Measurements from ENCODE around the gene TAT.

The TAT gene

DNA sequence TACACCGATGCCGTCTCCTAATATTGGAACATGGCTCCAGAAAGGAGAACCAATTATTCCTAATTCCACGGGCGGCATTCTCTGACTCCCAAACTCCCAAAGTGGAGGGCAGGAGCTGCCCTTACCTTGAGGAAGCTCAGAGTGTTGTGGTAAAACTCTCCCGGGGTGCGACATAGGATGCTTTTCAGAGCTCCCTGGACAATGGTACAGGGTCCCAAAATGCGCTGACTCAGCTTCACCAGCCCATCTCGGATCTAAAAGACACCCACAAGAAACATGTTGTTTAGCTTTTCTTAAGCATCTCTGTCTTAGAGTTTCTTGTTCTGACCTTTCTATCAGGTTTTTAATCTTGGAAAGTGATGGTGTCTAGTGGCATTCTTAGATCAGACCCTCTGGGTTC lies 6.7 kb downstream of the TAT start:
- Histone ChIP-seq H3K9me3 (ENCODE audit: severe bottlenecking) (no peaks in the 10 kb centered on the region), H3K36me3 (no peaks in the 10 kb centered on the region), H3K27me3 (ENCODE audit: insufficient read depth, low read depth, severe bottlenecking) (no peaks in the 10 kb centered on the region), H3K27ac (no peak overlapping the region), H3K4me3 (ENCODE audit: low read depth, low read length) (no peak overlapping the region)
- DNase-seq = no peak
- TF ChIP-seq, protein P1, sequence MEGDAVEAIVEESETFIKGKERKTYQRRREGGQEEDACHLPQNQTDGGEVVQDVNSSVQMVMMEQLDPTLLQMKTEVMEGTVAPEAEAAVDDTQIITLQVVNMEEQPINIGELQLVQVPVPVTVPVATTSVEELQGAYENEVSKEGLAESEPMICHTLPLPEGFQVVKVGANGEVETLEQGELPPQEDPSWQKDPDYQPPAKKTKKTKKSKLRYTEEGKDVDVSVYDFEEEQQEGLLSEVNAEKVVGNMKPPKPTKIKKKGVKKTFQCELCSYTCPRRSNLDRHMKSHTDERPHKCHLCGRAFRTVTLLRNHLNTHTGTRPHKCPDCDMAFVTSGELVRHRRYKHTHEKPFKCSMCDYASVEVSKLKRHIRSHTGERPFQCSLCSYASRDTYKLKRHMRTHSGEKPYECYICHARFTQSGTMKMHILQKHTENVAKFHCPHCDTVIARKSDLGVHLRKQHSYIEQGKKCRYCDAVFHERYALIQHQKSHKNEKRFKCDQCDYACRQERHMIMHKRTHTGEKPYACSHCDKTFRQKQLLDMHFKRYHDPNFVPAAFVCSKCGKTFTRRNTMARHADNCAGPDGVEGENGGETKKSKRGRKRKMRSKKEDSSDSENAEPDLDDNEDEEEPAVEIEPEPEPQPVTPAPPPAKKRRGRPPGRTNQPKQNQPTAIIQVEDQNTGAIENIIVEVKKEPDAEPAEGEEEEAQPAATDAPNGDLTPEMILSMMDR (IDR thresholded peaks at IDR 0.05; ENCODE audit: low read depth, low read length) = no peak

DNA sequence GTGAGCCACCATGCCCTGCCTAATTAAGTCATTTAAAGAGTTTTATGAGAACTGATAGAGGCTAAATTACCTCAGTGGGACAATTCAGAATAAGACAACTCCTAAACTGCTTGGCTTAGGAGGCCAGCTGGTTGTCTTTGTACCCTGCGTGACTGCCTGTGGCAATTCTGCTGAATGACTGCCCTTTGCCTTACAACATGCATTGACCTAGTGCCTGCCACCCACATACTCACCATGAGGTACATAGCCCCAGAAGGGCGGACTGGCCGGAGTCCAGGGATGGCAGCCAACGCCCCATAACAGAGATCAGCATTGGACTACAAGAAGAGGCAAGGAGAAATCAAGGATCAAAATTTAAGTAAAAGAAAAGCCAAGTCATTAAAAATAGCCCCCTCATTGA lies 7.3 kb downstream of the TAT start:
- Histone ChIP-seq H3K27me3 (ENCODE audit: insufficient read depth, low read depth, severe bottlenecking) (no peaks in the 10 kb centered on the region), H3K9me3 (ENCODE audit: severe bottlenecking) (no peaks in the 10 kb centered on the region), H3K27ac (no peak overlapping the region), H3K4me3 (ENCODE audit: low read depth, low read length) (no peak overlapping the region), H3K36me3 (no peaks in the 10 kb centered on the region)
- TF ChIP-seq, protein P1 (IDR thresholded peaks at IDR 0.05; ENCODE audit: low read depth, low read length) = no peak
- no peak for DNase-seq

DNA sequence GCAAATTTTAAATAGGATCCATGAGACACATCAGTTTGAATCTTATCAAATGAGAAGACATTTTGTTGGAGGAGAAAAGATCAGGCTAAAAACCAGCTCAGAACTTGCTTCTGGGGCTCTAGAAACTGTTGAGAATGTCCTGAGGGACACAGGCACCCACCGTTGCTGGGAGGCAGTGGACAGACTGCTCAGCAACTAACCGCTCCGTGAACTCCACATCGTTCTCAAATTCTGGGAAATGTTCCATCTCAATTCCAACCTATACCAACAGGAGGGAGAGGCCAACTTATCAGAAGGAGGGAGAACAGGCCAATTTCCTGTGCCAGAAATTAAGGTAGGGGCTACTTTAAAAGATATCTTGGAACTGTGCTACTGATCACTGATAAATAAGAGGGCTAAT lies 8.3 kb downstream of the TAT start:
- H3K27me3 ChIP-seq (ENCODE audit: insufficient read depth, low read depth, severe bottlenecking) = no peaks in the 10 kb centered on the region
- TF ChIP-seq, protein P1 (IDR thresholded peaks at IDR 0.05; ENCODE audit: low read depth, low read length) = no peak
- H3K36me3 ChIP-seq = no peaks in the 10 kb centered on the region
- no peaks in the 10 kb centered on the region for H3K9me3 ChIP-seq (ENCODE audit: severe bottlenecking)
- H3K4me3 ChIP-seq (ENCODE audit: low read depth, low read length) = no peak overlapping the region
- H3K27ac ChIP-seq = no peak overlapping the region
- DNase-seq = no peak

DNA sequence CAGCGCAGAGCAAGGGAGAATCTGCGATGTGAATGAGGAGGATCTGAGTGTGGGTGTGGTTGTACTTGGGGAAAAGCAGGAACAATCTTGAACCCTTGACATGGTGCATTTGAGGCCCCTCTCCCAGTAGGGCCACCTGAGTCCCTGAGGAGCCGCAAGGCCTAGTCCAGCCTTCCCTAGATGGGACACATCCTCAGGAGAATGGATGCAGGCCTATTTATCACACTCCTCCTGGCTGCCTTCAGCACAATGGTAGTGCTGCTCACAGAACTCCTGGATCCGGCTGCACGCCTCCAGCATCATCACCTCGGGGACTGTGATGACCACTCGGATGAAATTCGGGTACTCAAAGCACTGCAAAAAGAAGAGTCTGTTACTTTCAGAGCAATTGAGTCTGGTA lies 9.0 kb downstream of the TAT start:
- no peaks in the 10 kb centered on the region for H3K27me3 ChIP-seq (ENCODE audit: insufficient read depth, low read depth, severe bottlenecking)
- no peak overlapping the region for H3K27ac ChIP-seq
- H3K36me3 ChIP-seq = no peaks in the 10 kb centered on the region
- DNase-seq = no peak
- H3K9me3 ChIP-seq (ENCODE audit: severe bottlenecking) = no peaks in the 10 kb centered on the region
- no peak overlapping the region for H3K4me3 ChIP-seq (ENCODE audit: low read depth, low read length)
- TF ChIP-seq, protein P1 (IDR thresholded peaks at IDR 0.05; ENCODE audit: low read depth, low read length) = no peak

DNA sequence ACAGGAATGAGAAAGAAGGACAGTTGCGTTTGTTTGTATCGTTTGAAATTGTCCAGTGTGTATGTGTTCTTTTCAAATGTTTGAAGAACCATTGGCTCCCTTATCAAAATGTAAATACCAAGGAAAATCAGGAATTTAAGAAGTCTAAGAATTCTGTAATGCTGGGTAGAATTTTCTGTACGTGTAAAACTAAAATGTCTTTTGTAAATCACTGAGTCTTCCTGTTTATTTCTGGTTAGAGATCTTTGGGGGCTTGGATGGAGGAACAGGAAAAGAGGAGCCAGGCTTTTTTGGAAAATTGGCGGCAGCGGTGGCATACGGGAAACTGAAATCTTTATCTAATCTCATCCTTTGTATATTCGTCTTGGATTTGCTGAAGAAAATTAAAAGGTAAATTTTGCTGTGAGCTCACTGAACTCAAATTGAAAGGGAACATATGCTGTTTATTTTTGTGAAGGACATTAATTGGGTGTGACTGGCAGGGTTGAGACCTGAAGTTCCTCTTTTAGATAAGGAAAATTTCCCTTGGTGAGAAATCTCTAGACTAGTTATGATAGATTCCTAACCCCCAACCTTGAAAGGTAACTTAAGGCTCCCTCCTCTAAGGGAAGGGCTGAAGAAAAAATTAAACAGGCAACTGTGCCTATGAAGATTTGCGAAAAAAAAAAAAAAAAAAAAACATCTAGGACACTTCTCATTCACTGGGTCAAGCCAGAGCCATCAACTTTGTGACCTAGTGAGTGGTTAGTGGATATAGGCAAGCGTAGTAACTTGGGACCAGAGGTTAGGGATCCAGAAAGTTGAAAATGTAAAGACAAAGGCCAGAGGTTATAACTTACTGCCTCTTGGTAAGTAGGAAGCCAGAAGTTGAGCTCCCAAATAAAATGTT lies 10.8 kb downstream of the TAT start:
- DNase-seq = no peak
- Histone ChIP-seq H3K27ac (peak overlapping the region; percentile 88; the same call in 1 of the 2 replicates), H3K4me3 (ENCODE audit: low read depth, low read length) (peak overlapping the region; percentile 75), H3K36me3 (no peaks in the 10 kb centered on the region), H3K9me3 (ENCODE audit: severe bottlenecking) (peaks cover 13% of the 10 kb centered on the region), H3K27me3 (ENCODE audit: insufficient read depth, low read depth, severe bottlenecking) (no peaks in the 10 kb centered on the region)
- TF ChIP-seq, protein P1 (IDR thresholded peaks at IDR 0.05; ENCODE audit: low read depth, low read length) = no peak
